Left renal pelvis (tissue), 4 donors: ENCODE data around the gene HOXA9. TPM values are rescaled to one million over a fixed set of nuclear protein-coding genes. Genes with fewer than 3 reads are reported as not detected.
A peak's percentile ranks its signal among the peaks of the same experiment; 100 is the strongest.

ENCODE experiments used
- DNase-seq, 4 donors: peaks; one replicate each; pipeline ENCODE4 v3.0.0-alpha.2; 2013; ENCODE audit warnings: low read depth in 4 of 4, low spot score in 3 of 4
- polyA plus RNA-seq, 4 donors: library from polyadenylated mRNA; unstranded; fragments of 120-200 nt; gene quantifications; one replicate each; pipeline ENCODE4 v1.2.1, GENCODE V29; 2013; ENCODE audit not compliant: insufficient read length in 4 of 4

Gene HOXA9
- polyA plus RNA-seq, 4 donors, result 54.9 to 111 (median 103) TPM

- no peak for DNase-seq
Measured at GRCh38 chr7:27201580-27202017, 36.3 kb upstream of the HOXA9 start.

GRCh38 chr7:27200761-27201579 lies 35.6 kb upstream of the HOXA9 start:
- no peak for DNase-seq

- DNase-seq, result no peak
Measured at GRCh38 chr7:27199849-27200760, 34.8 kb upstream of the HOXA9 start, which contains the start of gene HOXA13. Gene HOXA13 (minus strand): TSS chr7:27200091. CDS start chr7:27200077, 14 bp downstream.

GRCh38 chr7:27198871-27199801 lies 33.8 kb upstream of the HOXA9 start:
- DNase-seq, result no peak

- DNase-seq, result peak in 2 of 4 donors; percentile 21 to 26
Measured at GRCh38 chr7:27198138-27198841, 33.0 kb upstream of the HOXA9 start.

GRCh38 chr7:27197137-27198042 lies 32.1 kb upstream of the HOXA9 start:
- DNase-seq, result peak in 2 of 4 donors; percentile 16 to 47

- DNase-seq, result peak in 1 of 4 donors; percentile 65
Measured at GRCh38 chr7:27196287-27196767, 31.0 kb upstream of the HOXA9 start.

GRCh38 chr7:27194686-27195379 lies 29.5 kb upstream of the HOXA9 start:
- DNase-seq, result no peak

DNA sequence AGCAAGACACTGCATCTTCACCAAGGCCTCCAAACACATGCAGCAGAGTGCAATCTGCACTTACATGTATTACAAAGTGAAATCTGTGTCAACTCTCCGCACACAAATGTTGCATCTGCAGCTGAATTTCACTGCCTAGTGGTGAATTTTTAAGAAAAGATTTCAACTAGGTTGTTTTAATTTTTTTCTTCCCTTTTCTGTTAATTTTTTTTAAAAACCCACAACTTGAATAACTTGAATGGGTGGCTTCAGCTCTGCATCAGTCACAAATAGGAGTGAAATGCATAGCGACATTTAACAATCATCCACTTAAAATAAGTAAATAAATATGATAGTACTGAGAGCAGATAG lies 28.6 kb upstream of the HOXA9 start:
- DNase-seq, result no peak

GRCh38 chr7:27193335-27194001 lies 28.1 kb upstream of the HOXA9 start:
- DNase-seq, result no peak

DNA sequence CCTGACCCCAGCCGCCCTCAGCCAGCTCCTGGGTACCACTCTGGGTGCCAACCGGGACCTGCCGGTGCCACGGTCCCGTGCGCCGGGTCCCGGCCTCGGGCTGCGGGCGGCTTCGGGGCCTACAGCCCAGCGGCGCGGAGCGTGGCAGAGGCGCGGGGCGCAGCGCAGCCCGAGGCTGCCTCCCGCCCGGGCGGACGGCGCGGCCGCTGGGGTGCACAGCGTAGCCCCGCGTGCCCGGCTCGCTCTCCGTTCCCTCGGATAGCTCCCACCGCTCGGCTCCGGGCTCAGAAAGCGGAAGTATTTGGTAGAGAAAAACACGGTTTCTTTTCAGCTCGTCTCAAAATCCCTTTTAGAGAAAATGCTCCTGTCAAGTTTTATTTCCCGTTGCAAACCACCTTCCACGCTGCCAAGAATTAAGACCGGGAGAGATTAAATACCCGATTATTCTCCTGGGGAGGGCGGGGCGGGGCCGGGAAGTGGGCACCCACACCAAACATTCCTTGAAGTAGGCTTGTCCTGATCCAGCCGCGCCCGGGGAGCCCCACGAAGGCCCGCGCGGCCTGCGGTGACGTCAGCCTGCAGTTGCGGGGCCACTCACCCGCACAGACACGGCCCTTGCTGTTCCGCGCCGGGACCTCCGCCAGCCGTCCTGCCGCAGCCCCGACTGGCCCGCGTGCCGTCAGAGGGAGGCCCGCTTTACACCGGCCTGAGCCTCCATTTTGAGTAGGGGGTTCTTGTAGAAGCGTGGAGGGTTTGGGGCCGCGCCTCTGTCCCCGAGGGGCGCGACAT lies 27.4 kb upstream of the HOXA9 start:
- no peak for DNase-seq

GRCh38 chr7:27191833-27192545 lies 26.7 kb upstream of the HOXA9 start:
- DNase-seq, result no peak

DNA sequence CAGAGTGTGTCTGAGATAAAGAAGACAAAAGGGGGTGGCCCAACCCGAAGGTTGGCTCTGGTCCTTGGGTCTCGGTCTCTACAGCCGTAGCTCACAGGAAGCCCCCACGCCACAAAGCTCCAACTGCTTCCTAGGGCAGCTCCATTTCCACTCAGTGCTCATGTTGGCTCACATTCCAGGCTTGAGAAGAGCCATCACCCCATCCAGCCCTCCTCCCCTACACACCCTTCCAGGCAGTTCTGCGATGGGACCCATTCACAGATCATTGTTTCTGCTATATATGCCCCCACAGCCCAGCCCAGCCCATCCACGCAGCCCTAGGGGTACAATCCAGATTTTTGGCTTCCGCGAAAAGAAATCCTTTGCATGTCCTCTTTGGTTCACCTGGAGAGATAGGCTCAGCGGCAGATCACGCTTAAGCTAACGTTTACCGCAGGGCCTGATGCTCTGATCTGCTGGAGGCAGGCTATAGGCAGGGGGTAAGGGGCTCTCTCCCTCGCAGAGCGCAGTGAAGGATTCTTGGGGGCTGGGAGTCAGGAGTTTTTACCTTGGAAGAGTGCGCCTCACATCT lies 25.9 kb upstream of the HOXA9 start:
- DNase-seq, result no peak

DNA sequence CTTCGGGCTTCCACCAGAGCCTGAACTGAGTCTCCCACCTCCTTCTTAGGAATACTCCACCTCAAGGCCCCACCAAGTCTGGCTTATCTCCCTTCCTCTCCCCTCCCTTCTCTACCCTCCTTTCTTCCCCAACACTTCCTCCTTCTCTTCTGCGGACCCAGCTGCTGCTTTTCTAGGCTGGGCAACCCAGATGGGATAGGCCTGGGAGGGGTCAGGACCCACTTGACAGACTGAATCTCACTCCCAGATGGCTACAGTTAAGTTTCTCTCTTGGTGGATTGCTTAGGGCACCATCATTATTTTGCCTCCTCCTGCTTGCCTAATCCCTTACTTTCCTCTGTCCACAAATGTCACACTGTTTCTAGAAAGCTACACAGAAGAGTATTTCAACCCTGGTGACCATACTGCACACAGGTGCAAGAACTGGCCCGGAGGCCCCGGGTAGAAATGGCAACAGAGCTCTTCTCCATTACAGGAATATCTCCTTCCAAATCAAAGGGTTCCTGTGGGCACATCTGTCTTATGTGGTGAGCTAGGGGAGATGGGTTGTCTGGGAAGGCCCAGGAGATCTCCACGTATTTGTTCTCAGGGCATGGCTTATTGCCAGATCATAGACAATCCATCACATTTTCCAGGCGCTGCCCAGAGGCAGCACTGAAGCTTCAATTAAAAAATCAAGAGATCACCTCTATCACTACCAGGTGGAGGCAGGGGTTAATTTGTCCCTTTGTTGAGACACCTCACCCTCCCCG lies 24.8 kb upstream of the HOXA9 start:
- no peak for DNase-seq
